Body of pancreas (tissue), 4 donors: ENCODE data around the gene CASP8AP2.

ENCODE experiments used
- CTCF ChIP-seq, 7 experiments: fragments of 450-650 bp in 4 of 7; fragments of 200-600 bp in 3 of 7; sonication (generic) in 3 of 7; IDR thresholded peaks; one replicate each; pipeline ENCODE4 v1.5.1; 2016 to 2019; ENCODE audit warnings: antibody characterized with exemption in 7 of 7
- POLR2A ChIP-seq, 3 donors: fragments of 450-650 bp; IDR thresholded peaks; one replicate each; pipeline ENCODE4 v1.6.1; 2016; ENCODE audit warnings: antibody characterized with exemption in 3 of 3, mild to moderate bottlenecking in 2 of 3

- no peak for TF ChIP-seq CTCF (IDR thresholded peaks at IDR 0.05)
- TF ChIP-seq POLR2A (IDR thresholded peaks at IDR 0.05), result no peak
Observed at GRCh38 chr6:89840538-89840937, 10.9 kb downstream of the CASP8AP2 start.
